NB4 (cell line): ENCODE data around the gene CALML3.

Source experiments
- CTCF ChIP-seq: IDR thresholded peaks from one replicate; pipeline ENCODE4 v1.5.1; 2012; ENCODE audit warnings: low read depth, low read length
- POLR2A ChIP-seq: IDR thresholded peaks from 2 replicates; pipeline ENCODE4 v1.6.1; 2011; ENCODE audit warnings: mild to moderate bottlenecking; ENCODE audit not compliant: insufficient read length; ENCODE audit errors: extremely low read depth

- TF ChIP-seq CTCF, result no peak
- no peak for TF ChIP-seq POLR2A
Measured at GRCh38 chr10:5512881-5513612, 11.7 kb upstream of the CALML3 start.
